Natural killer cell (primary cell): ENCODE results near the gene CAMTA1. TPM values are rescaled to one million over a fixed set of nuclear protein-coding genes. Genes with fewer than 3 reads are reported as not detected.
A peak's percentile ranks its signal among the peaks of the same experiment; 100 is the strongest.
"Not testable (repeated sequence)": the region's sequence is repeated elsewhere in the genome, so short reads cannot be mapped to it uniquely, and the experiment has no call there.

Experiments
- ATAC-seq, 3 donors: fragments of 150-1000 bp in 2 of 3; fragments of 200-7000 bp in 1 of 3; cut with Tn5 transposase; 1 replicate in 1 of 3; 2 replicates in 2 of 3; pipeline ENCODE4 v1.10.0; 2021; ENCODE audit warnings: mild to moderate bottlenecking in 2 of 3, moderate library complexity in 2 of 3
- DNase-seq, 2 donors: peaks; one replicate each; pipeline versions ENCODE4 v3.0.0 to v3.0.0-alpha.2; 2013 to 2021; ENCODE audit warnings: mixed read lengths in 1 of 2
- H3K27ac ChIP-seq: one replicate; pipeline ENCODE4 v1.5.1; 2013; ENCODE audit warnings: mild to moderate bottlenecking, low read length
- H3K27me3 ChIP-seq: one replicate; pipeline ENCODE4 v1.6.1; 2013; ENCODE audit warnings: low read length; ENCODE audit not compliant: control insufficient read depth, insufficient read depth
- H3K36me3 ChIP-seq: one replicate; pipeline ENCODE4 v1.6.1; 2013; ENCODE audit warnings: low read length; ENCODE audit not compliant: control insufficient read depth, insufficient read depth
- H3K4me1 ChIP-seq: one replicate; pipeline ENCODE4 v1.6.1; 2013; ENCODE audit warnings: low read length; ENCODE audit not compliant: control insufficient read depth, insufficient read depth
- H3K4me3 ChIP-seq: one replicate; pipeline ENCODE4 v1.5.1; 2013; ENCODE audit warnings: low read length
- H3K9me3 ChIP-seq: one replicate; pipeline ENCODE4 v1.6.1; 2013; ENCODE audit warnings: low read length; ENCODE audit not compliant: control insufficient read depth, insufficient read depth
- H3K27ac Mint-ChIP-seq, 2 donors: one replicate each; pipeline ENCODE4 v1.8.0; 2022; ENCODE audit warnings: mild to moderate bottlenecking in 2 of 2, mixed read lengths in 2 of 2, moderate library complexity in 1 of 2
- H3K27me3 Mint-ChIP-seq, 2 donors: one replicate each; pipeline ENCODE4 v1.8.0; 2022; ENCODE audit warnings: low read depth in 2 of 2, mixed read lengths in 2 of 2
- H3K36me3 Mint-ChIP-seq: one replicate; pipeline ENCODE4 v1.8.0; 2022; ENCODE audit warnings: mixed read lengths
- H3K4me1 Mint-ChIP-seq, 2 donors: one replicate each; pipeline ENCODE4 v1.8.0; 2022; ENCODE audit warnings: mixed read lengths in 2 of 2
- H3K4me3 Mint-ChIP-seq: one replicate; pipeline ENCODE4 v1.8.0; 2022; ENCODE audit warnings: mild to moderate bottlenecking, moderate library complexity, mixed read lengths
- H3K9me3 Mint-ChIP-seq, 2 donors: one replicate each; pipeline ENCODE4 v1.8.0; 2022; ENCODE audit warnings: mixed read lengths in 2 of 2
- WGBS: methylation state at CpG from one replicate; pipeline ENCODE4 v1.1.7; 2013; ENCODE audit warnings: missing lambda C conversion rate; ENCODE audit not compliant: insufficient coverage; 5-methylcytosine and 5-hydroxymethylcytosine counted together
- intact Hi-C: fragments of 100-400 bp; cut with micrococcal nuclease; formaldehyde crosslinking; loops from one replicate; pipeline ENCODE4 v1.14.2; 2022
- total RNA-seq, 4 donors: library from RNA; stranded (reverse); fragments of 120-200 nt in 1 of 4; gene quantifications; one replicate each; pipeline versions ENCODE4 v1.2.3 to v1.2.4, GENCODE V29; 2013 to 2022
- TF ChIP-seq, protein P1 (sequence below): fragments of 200-600 bp; IDR thresholded peaks from one replicate; pipeline ENCODE4 v1.8.0; 2022; ENCODE audit warnings: antibody characterized with exemption

Gene CAMTA1
- total RNA-seq, 3 donors from 2014 or later (not counting 1 experiment from before 2014, with no cell fraction given): 40.6 to 53.3 (median 44.9) TPM

DNA sequence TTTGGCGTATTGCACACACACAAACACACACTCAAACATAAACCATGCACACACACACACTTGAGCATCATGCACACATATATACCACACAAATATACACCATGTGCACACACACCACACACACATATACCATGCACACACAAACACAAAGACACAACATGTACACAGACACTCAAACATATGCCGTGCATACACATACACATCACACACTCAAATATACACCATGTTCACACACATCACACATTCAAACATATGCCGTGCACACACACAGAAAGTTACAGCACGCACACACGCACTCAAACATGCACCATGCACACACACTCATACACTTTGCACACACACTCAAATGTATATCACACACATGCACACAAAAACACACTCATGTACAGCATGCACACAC lies 361.5 kb downstream of the CAMTA1 start:
- Mint-ChIP-seq H3K27ac (no peak overlapping the region), H3K4me1 (no peaks in the 10 kb centered on the region), H3K27me3 (peaks cover 0 to 5% of the 10 kb centered on the region in 2 donors), H3K4me3 (no peak overlapping the region), H3K9me3 (no peaks in the 10 kb centered on the region), H3K36me3 (no peaks in the 10 kb centered on the region)
- H3K27ac ChIP-seq: no peak overlapping the region
- H3K36me3 ChIP-seq: no peaks in the 10 kb centered on the region
- 98% methylated on average over 5 of the region's 5 CpGs for WGBS
- no peaks in the 10 kb centered on the region for H3K9me3 ChIP-seq
- H3K4me3 ChIP-seq: no peak overlapping the region
- intact Hi-C loops: no loop called here
- TF ChIP-seq, protein P1, sequence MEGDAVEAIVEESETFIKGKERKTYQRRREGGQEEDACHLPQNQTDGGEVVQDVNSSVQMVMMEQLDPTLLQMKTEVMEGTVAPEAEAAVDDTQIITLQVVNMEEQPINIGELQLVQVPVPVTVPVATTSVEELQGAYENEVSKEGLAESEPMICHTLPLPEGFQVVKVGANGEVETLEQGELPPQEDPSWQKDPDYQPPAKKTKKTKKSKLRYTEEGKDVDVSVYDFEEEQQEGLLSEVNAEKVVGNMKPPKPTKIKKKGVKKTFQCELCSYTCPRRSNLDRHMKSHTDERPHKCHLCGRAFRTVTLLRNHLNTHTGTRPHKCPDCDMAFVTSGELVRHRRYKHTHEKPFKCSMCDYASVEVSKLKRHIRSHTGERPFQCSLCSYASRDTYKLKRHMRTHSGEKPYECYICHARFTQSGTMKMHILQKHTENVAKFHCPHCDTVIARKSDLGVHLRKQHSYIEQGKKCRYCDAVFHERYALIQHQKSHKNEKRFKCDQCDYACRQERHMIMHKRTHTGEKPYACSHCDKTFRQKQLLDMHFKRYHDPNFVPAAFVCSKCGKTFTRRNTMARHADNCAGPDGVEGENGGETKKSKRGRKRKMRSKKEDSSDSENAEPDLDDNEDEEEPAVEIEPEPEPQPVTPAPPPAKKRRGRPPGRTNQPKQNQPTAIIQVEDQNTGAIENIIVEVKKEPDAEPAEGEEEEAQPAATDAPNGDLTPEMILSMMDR: no peak
- ATAC-seq (no peak), DNase-seq (no peak)
- H3K27me3 ChIP-seq: no peaks in the 10 kb centered on the region
- no peaks in the 10 kb centered on the region for H3K4me1 ChIP-seq

DNA sequence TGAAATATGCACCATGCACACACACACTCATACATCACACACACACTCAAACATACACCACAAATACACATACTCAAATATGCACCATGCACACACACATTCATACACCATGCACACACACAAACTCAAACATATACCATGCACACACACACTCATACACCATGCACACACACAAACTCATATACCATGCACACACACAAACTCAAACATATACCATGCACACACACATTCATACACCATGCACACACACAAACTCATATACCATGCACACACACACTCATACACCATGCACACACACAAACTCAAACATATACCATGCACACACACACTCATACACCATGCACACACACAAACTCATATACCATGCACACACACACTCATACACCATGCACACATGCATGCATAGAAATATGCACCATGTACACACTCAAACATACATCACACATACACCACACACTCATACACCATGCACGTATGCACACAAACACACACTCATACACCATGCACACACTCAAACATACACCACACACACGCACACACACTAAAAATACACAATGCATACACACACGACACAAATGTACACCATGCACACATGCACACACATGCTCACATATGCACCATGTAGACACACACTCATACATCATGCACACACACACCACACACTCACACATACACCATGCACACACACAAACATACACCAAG lies 362.5 kb downstream of the CAMTA1 start:
- H3K4me1 Mint-ChIP-seq, DNase-seq, H3K4me1 ChIP-seq, H3K36me3 Mint-ChIP-seq, H3K4me3 ChIP-seq, H3K27me3 ChIP-seq, H3K9me3 Mint-ChIP-seq, H3K9me3 ChIP-seq, intact Hi-C loops, H3K27ac ChIP-seq, H3K4me3 Mint-ChIP-seq, H3K36me3 ChIP-seq, H3K27ac Mint-ChIP-seq, H3K27me3 Mint-ChIP-seq: not testable (repeated sequence)
- peak in 1 of 3 donors; percentile 15 for ATAC-seq
- WGBS: 95% methylated on average over 3 of the region's 3 CpGs

DNA sequence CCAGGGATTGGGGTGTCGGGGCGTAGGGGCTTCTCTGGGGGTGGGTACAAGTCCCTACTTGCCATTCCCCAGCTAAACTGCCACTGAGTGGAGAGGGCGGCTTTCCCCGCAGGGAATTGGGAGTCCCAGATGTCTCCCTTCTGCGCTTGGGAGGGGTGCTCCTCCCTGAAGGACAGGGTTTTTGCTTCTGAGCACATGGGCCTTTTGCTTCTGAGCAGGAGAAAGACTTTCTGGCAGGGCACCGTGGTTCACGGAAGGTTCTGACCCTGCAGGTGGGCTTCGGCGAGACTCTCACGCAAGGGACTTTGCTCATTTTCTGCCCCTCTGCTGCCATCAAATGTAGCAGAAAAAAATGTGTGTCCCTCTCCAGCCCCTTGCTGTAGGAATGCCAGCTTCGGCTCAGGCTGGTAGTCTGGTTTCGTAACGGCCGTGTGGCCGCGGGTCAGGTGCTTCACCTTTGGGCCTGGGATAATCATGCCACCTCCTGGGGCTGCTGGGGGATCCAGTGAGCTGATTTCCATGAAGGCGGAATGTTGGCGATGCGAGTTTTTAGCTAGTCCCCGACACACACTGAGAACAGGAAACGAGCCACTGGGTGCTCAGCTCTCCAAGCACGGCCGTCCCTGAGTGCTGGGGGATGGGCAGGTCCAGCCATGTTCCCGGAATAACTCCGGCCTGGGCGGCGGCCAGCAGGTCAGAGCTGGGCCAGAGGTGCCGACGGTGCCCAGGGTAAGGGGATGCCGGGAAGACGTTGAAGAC lies 364.0 kb downstream of the CAMTA1 start:
- Mint-ChIP-seq H3K4me1 (no peaks in the 10 kb centered on the region), H3K4me3 (no peak overlapping the region), H3K36me3 (no peaks in the 10 kb centered on the region), H3K9me3 (no peaks in the 10 kb centered on the region), H3K27ac (no peak overlapping the region), H3K27me3 (peaks cover 0 to 2% of the 10 kb centered on the region in 2 donors)
- Histone ChIP-seq H3K27ac (no peak overlapping the region), H3K36me3 (no peaks in the 10 kb centered on the region), H3K4me1 (no peaks in the 10 kb centered on the region), H3K4me3 (no peak overlapping the region), H3K27me3 (no peaks in the 10 kb centered on the region), H3K9me3 (no peaks in the 10 kb centered on the region)
- DNase-seq (no peak), ATAC-seq (no peak)
- 67% methylated on average over 31 of the region's 31 CpGs for WGBS
- TF ChIP-seq, protein P1: no peak
- intact Hi-C loops: no loop called here

DNA sequence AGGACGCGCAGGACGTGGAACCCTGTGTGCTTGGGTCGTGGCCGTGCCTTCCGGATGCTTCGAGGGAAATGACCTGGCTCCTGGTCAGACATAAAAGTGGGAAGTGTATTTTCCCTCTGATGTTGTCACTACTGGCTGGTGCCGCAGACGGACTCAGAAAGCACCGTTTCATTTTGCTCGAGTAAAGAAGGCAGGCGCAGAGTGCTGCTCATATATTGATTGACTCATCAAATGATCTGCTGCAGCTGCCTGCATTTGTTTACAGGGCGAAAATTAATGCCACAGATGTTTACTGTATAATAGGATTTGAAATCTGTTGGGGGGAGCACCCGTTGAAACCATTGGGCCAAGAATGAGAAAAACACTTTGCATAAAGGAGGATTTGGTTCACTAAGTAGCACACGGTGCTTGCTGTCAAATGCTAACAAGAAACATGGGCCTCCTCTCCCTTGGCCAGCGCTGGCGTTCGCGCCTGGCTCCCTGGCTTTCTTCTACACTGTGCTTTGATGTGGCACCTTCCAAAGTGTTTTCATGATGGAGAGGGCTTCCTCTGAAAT lies 365.5 kb downstream of the CAMTA1 start:
- H3K4me1 Mint-ChIP-seq: no peaks in the 10 kb centered on the region
- H3K36me3 ChIP-seq: no peaks in the 10 kb centered on the region
- no peaks in the 10 kb centered on the region for H3K27me3 ChIP-seq
- no peak overlapping the region for H3K4me3 Mint-ChIP-seq
- TF ChIP-seq, protein P1: no peak
- H3K27ac Mint-ChIP-seq: no peak overlapping the region
- 74% methylated on average over 19 of the region's 19 CpGs for WGBS
- no peaks in the 10 kb centered on the region for H3K27me3 Mint-ChIP-seq
- H3K9me3 Mint-ChIP-seq: no peaks in the 10 kb centered on the region
- H3K9me3 ChIP-seq: no peaks in the 10 kb centered on the region
- no peaks in the 10 kb centered on the region for H3K36me3 Mint-ChIP-seq
- intact Hi-C loops: no loop called here
- H3K27ac ChIP-seq: no peak overlapping the region
- H3K4me1 ChIP-seq: no peaks in the 10 kb centered on the region
- DNase-seq (no peak), ATAC-seq (no peak)
- no peak overlapping the region for H3K4me3 ChIP-seq
